WTC11 (cell line): Measurements from ENCODE around the gene ATF4. TPM values are rescaled to one million over a fixed set of nuclear protein-coding genes. Genes with fewer than 3 reads are reported as not detected.

Experiments used
- ATAC-seq: fragments of 200-7000 bp; cut with Tn5 transposase; 2 replicates; pipeline ENCODE4 v1.10.0; 2021; ENCODE audit warnings: mild to moderate bottlenecking, moderate library complexity
- CTCF ChIA-PET: fragments of 300-600 bp; sonication (Branson Sonifier 250); formaldehyde crosslinking; loops from one replicate; lab custom pipeline; 2021; ENCODE audit warnings: antibody characterized with exemption; lab: Charles Lee
- POLR2A ChIA-PET: fragments of 350-600 bp; sonication (Branson Sonifier 250); formaldehyde crosslinking; loops from one replicate; lab custom pipeline; 2021; ENCODE audit warnings: antibody characterized with exemption; lab: Charles Lee
- DNase-seq: peaks from one replicate; pipeline ENCODE4 v3.0.0; 2021; ENCODE audit warnings: low spot score
- H3K27ac Mint-ChIP-seq: 2 replicates; pipeline ENCODE4 v1.8.0; 2021; ENCODE audit warnings: mixed read lengths
- H3K27me3 Mint-ChIP-seq: 2 replicates; pipeline ENCODE4 v1.8.0; 2021; ENCODE audit warnings: low read depth, mild to moderate bottlenecking, moderate library complexity, mixed read lengths
- H3K36me3 Mint-ChIP-seq: 2 replicates; pipeline ENCODE4 v1.8.0; 2021; ENCODE audit warnings: mixed read lengths
- H3K4me1 Mint-ChIP-seq: 2 replicates; pipeline ENCODE4 v1.8.0; 2022; ENCODE audit warnings: mixed read lengths
- H3K4me3 Mint-ChIP-seq: 2 replicates; pipeline ENCODE4 v1.8.0; 2021; ENCODE audit warnings: mild to moderate bottlenecking, moderate library complexity, mixed read lengths
- H3K9me3 Mint-ChIP-seq: 2 replicates; pipeline ENCODE4 v1.8.0; 2021; ENCODE audit warnings: mixed read lengths
- ATF3 ChIP-seq: sonication (generic); formaldehyde crosslinking; conservative IDR thresholded peaks from 2 replicates; pipeline ENCODE4 v1.8.1; 2022; ENCODE audit warnings: mild to moderate bottlenecking, missing genetic modification reagents
- CTCF ChIP-seq: fragments of 200-600 bp; IDR thresholded peaks from 2 replicates; pipeline ENCODE4 v1.8.0; 2022; ENCODE audit warnings: antibody characterized with exemption
- FOXP1 ChIP-seq: sonication (generic); formaldehyde crosslinking; IDR thresholded peaks from 2 replicates; pipeline ENCODE4 v1.8.0; 2022; ENCODE audit warnings: missing genetic modification reagents, mild to moderate bottlenecking, moderate library complexity, borderline replicate concordance
- GABPB1 ChIP-seq: sonication (generic); formaldehyde crosslinking; IDR thresholded peaks from 2 replicates; pipeline ENCODE4 v1.8.1; 2023; ENCODE audit warnings: mild to moderate bottlenecking, missing genetic modification reagents
- JAZF1 ChIP-seq: fragments of 250-450 bp; sonication (Bioruptor Pico); IDR thresholded peaks from 2 replicates; pipeline ENCODE4 v1.9.0; 2021; ENCODE audit warnings: moderate library complexity, mild to moderate bottlenecking, inconsistent platforms
- JUN ChIP-seq: sonication (generic); formaldehyde crosslinking; IDR thresholded peaks from 2 replicates; pipeline ENCODE4 v1.8.0; 2023; ENCODE audit warnings: mild to moderate bottlenecking, missing genetic modification reagents
- NR1H2 ChIP-seq: sonication (generic); formaldehyde crosslinking; IDR thresholded peaks from 2 replicates; pipeline ENCODE4 v1.9.0; 2021; ENCODE audit warnings: mild to moderate bottlenecking, moderate library complexity, missing genetic modification reagents
- NR2C2 ChIP-seq: sonication (generic); formaldehyde crosslinking; IDR thresholded peaks from 2 replicates; pipeline ENCODE4 v1.8.0; 2022; ENCODE audit warnings: mild to moderate bottlenecking, missing genetic modification reagents
- PREB ChIP-seq: sonication (generic); formaldehyde crosslinking; IDR thresholded peaks from 2 replicates; pipeline ENCODE4 v1.8.1; 2022; ENCODE audit warnings: mild to moderate bottlenecking, missing genetic modification reagents, moderate library complexity, borderline replicate concordance
- SMAD4 ChIP-seq: sonication (generic); formaldehyde crosslinking; IDR thresholded peaks from 2 replicates; pipeline ENCODE4 v1.8.0; 2022; ENCODE audit warnings: mild to moderate bottlenecking, missing genetic modification reagents
- SOX15 ChIP-seq: fragments of 250-450 bp; sonication (Bioruptor Pico); IDR thresholded peaks from 2 replicates; pipeline ENCODE4 v1.9.0; 2021; ENCODE audit warnings: mild to moderate bottlenecking
- USF2 ChIP-seq: sonication (generic); formaldehyde crosslinking; IDR thresholded peaks from 2 replicates; pipeline ENCODE4 v1.8.1; 2023; ENCODE audit warnings: mild to moderate bottlenecking, missing genetic modification reagents, moderate library complexity
- ZNF263 ChIP-seq: sonication (generic); formaldehyde crosslinking; IDR thresholded peaks from 2 replicates; pipeline ENCODE4 v1.8.1; 2022; ENCODE audit warnings: low read depth, mild to moderate bottlenecking, moderate library complexity, missing genetic modification reagents
- ZNF281 ChIP-seq: sonication (generic); formaldehyde crosslinking; IDR thresholded peaks from 2 replicates; pipeline ENCODE4 v1.8.0; 2023; ENCODE audit warnings: mild to moderate bottlenecking, missing genetic modification reagents
- ZNF396 ChIP-seq: fragments of 250-450 bp; sonication (Bioruptor Pico); IDR thresholded peaks from 2 replicates; pipeline ENCODE4 v1.8.0; 2021; ENCODE audit warnings: mild to moderate bottlenecking, moderate library complexity, borderline replicate concordance
- ZNF416 ChIP-seq: fragments of 250-450 bp; sonication (Bioruptor Pico); IDR thresholded peaks from 2 replicates; pipeline ENCODE4 v1.9.0; 2021; ENCODE audit warnings: mild to moderate bottlenecking, inconsistent platforms
- ZNF532 ChIP-seq: fragments of 250-450 bp; sonication (Bioruptor Pico); IDR thresholded peaks from 2 replicates; pipeline ENCODE4 v1.9.0; 2021; ENCODE audit warnings: mild to moderate bottlenecking, borderline replicate concordance
- ZNF671 ChIP-seq: fragments of 250-450 bp; sonication (Bioruptor Pico); IDR thresholded peaks from 2 replicates; pipeline ENCODE4 v1.8.0; 2021; ENCODE audit warnings: mild to moderate bottlenecking
- total RNA-seq: library from RNA; stranded (reverse); gene quantifications from 3 replicates; pipeline ENCODE4 v1.2.3, GENCODE V29; 2021
- TF ChIP-seq, protein P1 (sequence below): sonication (generic); formaldehyde crosslinking; IDR thresholded peaks from 2 replicates; pipeline ENCODE4 v1.8.0; 2022; ENCODE audit warnings: missing genetic modification reagents
- TF ChIP-seq, protein P2 (sequence below): fragments of 250-450 bp; sonication (Bioruptor Pico); IDR thresholded peaks from 2 replicates; pipeline ENCODE4 v2.1.2; 2022; ENCODE audit warnings: mild to moderate bottlenecking, moderate library complexity

Gene ATF4
- total RNA-seq, 1 experiment from 2014 or later, result 460 TPM

DNA sequence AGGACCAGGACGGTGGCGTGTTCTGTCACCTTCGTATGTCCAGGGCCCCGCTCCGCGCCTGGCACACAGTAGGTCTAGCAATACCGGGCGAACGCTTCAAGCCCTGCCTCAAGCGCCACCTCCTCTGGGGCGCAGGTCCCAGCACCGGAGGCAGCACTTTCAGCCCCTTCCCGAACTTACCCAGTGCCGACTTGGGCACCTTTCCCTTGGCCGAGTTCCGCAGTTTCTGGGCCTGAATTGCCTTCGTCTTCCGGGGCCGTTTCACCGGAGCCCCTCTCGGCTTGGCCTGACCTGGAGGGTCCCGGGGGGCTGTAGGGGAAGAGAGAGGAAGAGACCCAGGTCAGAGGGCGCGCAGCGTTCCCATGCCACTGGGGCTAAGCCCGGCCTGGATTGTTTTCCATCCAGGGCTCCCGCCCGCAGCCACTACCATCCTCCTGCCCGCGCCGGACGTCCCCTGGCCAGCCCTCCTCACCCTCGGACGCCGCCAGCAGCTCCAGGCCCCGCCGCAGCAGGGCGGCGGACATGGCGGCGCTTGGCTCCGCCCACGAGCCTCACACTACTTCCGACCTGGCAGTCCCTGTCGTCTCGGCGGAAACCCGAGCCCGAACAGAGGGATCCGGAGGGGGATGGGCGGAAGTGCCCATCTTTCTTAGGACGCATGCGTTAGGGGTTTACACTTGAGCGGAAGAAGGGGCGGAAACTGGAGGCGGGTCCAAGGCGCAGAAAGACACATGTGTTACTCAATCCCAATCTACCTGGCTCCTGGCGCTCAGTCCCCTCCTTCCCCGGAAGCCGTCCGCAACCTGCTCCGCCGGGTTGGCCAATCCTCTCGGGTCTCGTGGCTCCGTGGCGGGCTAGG lies 12.1 kb downstream of the ATF4 start, which contains the start of gene RPS19BP1:
Gene RPS19BP1 (minus strand): TSS at position 534 of the 859 bp plus-strand sequence. CDS start 10 bp downstream, at position 524.
- Mint-ChIP-seq H3K27ac (peak within 1 kb of the TSS; percentile 93), H3K9me3 (no peaks in the 10 kb centered on the region), H3K4me1 (peaks cover 63% of the 10 kb centered on the region), H3K27me3 (no peaks in the 10 kb centered on the region), H3K4me3 (peak within 1 kb of the TSS; percentile 95), H3K36me3 (peaks cover 18% of the 10 kb centered on the region)
- DNase-seq (peak; percentile 98), ATAC-seq (peak; percentile 76)
- CTCF ChIA-PET, result interaction anchor here (0.6 to 1.7 kb wide), 3 partner anchors 12 to 498 kb away, joined by 3 to 5 read pairs (median 4); partner anchors contain the start of gene ATF4
- POLR2A ChIA-PET, result interaction anchor here (1.0 to 1.2 kb wide), 2 partner anchors 9 to 13 kb away, joined by 3 to 5 read pairs; partner anchors contain the start of gene ATF4
- TF ChIP-seq JAZF1 (CRISPR knock-in tag) (no peak), PREB (CRISPR knock-in tag) (no peak), GABPB1 (peak; percentile 72; the same call in 1 of the 2 replicates), ZNF416 (CRISPR knock-in tag) (no peak), ZNF396 (CRISPR knock-in tag) (no peak), ZNF671 (CRISPR knock-in tag) (no peak), FOXP1 (CRISPR knock-in tag) (peak; percentile 93), SOX15 (CRISPR knock-in tag) (no peak), NR1H2 (CRISPR knock-in tag) (no peak), ZNF263 (CRISPR knock-in tag) (no peak), USF2 (CRISPR knock-in tag) (peak; percentile 68), ZNF532 (no peak), NR2C2 (no peak), ATF3 (no peak), JUN (CRISPR knock-in tag) (no peak), ZNF281 (CRISPR knock-in tag) (peak; percentile 75; the same call in 1 of the 2 replicates), SMAD4 (CRISPR knock-in tag) (no peak), CTCF (no peak)
- TF ChIP-seq, protein P1, sequence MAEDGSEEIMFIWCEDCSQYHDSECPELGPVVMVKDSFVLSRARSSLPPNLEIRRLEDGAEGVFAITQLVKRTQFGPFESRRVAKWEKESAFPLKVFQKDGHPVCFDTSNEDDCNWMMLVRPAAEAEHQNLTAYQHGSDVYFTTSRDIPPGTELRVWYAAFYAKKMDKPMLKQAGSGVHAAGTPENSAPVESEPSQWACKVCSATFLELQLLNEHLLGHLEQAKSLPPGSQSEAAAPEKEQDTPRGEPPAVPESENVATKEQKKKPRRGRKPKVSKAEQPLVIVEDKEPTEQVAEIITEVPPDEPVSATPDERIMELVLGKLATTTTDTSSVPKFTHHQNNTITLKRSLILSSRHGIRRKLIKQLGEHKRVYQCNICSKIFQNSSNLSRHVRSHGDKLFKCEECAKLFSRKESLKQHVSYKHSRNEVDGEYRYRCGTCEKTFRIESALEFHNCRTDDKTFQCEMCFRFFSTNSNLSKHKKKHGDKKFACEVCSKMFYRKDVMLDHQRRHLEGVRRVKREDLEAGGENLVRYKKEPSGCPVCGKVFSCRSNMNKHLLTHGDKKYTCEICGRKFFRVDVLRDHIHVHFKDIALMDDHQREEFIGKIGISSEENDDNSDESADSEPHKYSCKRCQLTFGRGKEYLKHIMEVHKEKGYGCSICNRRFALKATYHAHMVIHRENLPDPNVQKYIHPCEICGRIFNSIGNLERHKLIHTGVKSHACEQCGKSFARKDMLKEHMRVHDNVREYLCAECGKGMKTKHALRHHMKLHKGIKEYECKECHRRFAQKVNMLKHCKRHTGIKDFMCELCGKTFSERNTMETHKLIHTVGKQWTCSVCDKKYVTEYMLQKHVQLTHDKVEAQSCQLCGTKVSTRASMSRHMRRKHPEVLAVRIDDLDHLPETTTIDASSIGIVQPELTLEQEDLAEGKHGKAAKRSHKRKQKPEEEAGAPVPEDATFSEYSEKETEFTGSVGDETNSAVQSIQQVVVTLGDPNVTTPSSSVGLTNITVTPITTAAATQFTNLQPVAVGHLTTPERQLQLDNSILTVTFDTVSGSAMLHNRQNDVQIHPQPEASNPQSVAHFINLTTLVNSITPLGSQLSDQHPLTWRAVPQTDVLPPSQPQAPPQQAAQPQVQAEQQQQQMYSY, result no peak
- TF ChIP-seq, protein P2, sequence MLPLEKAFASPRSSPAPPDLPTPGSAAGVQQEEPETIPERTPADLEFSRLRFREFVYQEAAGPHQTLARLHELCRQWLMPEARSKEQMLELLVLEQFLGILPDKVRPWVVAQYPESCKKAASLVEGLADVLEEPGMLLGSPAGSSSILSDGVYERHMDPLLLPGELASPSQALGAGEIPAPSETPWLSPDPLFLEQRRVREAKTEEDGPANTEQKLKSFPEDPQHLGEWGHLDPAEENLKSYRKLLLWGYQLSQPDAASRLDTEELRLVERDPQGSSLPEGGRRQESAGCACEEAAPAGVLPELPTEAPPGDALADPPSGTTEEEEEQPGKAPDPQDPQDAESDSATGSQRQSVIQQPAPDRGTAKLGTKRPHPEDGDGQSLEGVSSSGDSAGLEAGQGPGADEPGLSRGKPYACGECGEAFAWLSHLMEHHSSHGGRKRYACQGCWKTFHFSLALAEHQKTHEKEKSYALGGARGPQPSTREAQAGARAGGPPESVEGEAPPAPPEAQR (CRISPR knock-in tag), result no peak
